Stimulated activated CD4-positive, alpha-beta T cell treated with anti-CD3 and anti-CD28 coated beads, TNF-alpha, amount 100 ng/mL, for 1 hour (primary cell): ENCODE results near the gene DAP.

Source experiments
- DNase-seq, 3 donors: peaks; one replicate each; pipeline ENCODE4 v3.0.0-alpha.2; 2020; ENCODE audit warnings: low read depth in 3 of 3, low spot score in 1 of 3

DAP gene

DNA sequence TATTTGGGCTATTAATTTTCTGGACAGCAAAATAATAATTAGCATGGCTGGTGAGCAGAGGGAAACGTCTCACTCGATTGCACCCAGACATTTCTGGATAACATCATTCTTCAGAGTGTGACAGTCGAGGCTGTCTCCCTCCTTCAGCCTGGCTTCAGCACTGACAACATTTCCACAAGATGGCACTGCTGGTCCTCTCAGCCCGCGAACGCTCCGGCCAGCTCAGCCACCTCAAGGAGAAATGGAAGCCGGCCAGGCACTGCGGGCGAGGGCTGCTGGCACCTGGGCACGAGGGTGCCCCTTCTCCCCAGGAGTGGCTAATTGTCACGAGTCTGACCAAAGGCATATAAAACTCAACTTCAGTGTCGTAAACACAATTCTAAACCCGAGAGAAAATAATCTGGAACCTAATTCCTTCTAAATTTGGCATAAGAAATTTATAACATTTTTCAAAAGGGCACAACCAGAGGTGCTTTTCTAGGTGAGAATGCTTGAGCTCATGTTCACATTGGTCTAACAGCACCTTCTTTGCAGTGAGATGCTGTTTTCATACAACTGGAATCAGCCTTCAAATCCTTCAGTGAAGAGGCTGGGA lies 65.9 kb downstream of the DAP start:
- DNase-seq = no peak

GRCh38 chr5:10691826-10692785 lies 68.9 kb downstream of the DAP start:
- no peak for DNase-seq

DNA sequence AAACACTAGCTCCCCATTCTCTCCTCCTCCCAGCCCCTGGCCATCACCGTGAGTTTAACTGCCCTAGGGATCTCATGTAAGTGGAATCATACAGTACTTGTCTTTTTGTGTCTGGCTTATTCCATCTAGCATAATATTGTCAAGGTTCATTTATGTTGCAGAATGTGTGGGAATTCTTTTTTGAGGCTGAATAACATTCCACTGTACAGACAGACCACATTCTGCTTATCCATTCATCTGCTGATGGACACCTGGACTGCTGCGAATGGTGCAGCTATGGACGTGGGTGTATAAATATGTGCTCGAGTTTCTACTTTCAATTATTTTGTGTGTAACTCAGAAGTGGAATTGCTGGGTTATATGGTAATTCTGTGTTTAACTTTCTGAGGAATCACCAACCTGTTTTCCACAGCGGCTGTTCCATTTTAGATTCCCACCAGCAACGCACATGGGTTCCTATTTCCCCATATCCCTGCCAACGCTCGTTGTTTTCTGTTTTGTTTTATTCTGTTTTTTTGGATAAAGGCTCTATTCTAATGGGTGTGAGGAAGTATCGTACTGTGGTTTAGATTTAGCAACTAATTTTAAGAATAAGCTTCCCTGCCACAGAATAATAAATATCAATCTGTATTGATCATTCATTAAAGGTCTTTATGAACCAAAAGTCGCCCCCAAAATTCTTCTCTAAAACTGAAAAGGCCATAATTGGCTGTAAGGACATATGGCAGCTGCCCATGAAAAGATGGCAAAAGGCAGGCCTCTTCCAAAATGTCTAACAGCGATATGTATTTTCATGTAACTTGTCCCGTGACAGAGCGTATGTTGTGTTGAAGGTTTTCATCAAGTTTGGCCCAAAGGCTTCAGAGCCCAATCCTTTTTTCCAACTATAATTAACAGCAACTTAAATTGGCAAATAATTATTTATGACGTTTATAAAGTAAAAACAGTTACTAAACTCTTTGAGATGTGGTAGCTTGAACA lies 70.3 kb downstream of the DAP start:
- DNase-seq = no peak

DNA sequence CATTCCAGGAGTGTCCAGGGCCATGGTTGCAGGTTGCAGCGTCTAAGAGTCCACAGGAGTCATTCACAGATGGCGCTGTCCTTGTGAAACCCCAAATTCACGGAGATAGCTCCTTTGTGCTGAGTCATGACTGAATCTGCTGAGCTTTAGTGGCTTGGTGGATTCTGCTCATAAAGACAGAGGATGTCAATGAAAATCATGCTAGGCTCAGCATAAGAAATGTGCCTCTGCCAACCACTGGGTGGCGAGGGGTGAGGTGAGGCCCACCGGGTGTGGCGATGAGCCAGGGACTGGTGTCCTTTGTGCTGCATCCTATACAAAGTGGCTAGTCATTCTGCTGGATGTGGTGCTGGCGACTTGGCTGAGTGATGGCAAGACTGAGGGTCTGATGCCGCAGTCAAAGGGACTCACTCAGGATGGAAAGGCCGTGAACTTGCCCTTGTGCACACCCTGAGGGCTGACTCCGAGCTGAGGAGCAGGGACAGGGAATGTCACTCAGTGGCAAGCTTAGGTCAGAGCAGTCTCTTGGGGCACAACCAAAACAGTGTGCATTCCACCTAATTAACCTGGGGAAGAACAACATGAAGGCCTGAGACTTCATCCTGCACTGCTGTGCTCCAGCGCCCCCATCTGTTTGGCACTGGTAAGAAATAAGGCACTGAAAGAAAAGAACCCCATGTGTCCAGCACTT lies 71.5 kb downstream of the DAP start:
- DNase-seq = no peak

DNA sequence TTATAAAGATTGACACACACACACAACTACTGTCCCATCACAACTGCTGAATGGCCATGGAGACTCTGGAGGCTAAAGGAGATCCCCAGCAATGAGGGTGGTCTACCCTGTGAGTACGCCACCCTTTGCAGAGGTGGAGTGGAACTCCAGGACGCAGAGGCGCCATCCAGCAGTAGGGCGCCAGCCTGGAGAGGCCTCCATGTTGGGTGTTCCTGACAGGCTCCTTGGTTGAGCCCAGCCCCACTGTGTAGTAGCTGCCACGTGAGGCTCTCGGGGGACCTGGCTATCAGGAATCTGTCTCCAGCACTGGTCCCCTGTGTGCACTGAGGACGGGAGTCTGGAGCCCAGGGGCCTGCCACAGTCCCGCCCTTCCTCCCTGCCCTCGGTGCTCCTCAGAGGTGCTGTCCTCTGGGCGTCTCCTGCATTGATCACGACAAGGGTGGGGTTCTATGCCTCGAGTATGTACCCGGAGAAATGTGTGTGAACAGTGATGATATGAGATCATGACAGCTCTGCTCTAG lies 72.3 kb downstream of the DAP start:
- no peak for DNase-seq

DNA sequence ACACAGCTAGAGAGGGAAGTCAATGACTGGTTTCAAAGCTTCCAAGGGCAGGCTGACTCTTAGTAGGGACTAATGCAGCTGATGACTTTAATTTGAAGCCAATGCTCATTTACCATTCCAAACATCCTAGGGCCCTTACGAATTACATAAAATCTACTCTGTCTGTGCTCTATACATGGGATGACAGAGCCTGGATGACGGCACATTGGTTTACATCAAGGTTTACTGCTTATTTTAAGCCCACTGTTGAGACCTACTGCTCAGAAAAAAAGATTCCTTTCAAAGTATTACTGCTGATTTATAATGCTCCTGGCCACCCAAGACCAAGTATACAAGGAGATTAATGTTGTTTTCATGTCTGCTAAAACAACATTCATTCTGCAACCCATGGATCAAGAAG lies 74.1 kb downstream of the DAP start:
- DNase-seq = no peak

- no peak for DNase-seq
These were observed 75.9 kb downstream of the DAP start for GRCh38 chr5:10685115-10685521.

DNA sequence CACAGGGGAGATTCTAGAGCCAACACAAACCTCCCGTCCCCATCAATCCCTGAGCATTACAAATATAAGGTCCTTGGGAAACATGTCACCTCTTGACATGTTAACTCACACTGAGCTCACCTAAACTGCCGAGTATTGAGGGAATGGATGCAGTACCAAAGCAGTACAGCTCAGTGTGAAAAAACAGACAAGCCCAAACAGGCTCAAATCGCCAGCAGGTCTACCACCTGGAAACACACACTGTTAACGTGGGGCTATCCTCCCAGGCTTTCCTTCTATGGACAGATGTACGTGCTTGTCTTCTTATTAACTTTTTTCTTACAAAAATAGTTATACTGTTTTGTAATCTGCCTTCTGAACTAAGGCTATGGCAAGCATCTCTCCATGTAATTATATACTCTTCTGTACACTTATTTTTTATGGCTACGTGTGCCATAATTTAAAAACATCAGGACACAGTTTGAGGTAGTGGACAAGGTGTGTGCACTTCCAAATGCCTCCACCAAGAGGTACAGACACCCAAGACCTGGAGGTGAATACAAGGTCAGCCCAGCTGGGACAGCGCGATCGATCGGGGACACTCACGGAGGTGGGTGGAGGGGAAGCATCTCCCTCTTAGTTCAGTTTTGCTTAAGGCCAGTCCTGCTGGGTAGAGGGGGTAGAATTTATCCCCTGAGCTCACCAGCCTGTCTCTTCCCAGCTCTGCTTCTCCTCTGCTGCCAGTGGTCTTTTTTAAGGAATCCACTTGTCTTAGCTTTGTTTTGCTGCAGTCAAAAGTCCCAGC lies 76.5 kb downstream of the DAP start:
- no peak for DNase-seq

GRCh38 chr5:10682801-10683525 lies 78.1 kb downstream of the DAP start:
- DNase-seq = no peak

GRCh38 chr5:10681731-10682679 lies 79.0 kb downstream of the DAP start:
- DNase-seq = no peak

- no peak for DNase-seq
These were observed 80.1 kb downstream of the DAP start for GRCh38 chr5:10680876-10681481.

GRCh38 chr5:10679336-10679988 lies 81.6 kb downstream of the DAP start:
- DNase-seq = no peak

- DNase-seq = no peak
These were observed 82.8 kb downstream of the DAP start for GRCh38 chr5:10678244-10678643.

DNA sequence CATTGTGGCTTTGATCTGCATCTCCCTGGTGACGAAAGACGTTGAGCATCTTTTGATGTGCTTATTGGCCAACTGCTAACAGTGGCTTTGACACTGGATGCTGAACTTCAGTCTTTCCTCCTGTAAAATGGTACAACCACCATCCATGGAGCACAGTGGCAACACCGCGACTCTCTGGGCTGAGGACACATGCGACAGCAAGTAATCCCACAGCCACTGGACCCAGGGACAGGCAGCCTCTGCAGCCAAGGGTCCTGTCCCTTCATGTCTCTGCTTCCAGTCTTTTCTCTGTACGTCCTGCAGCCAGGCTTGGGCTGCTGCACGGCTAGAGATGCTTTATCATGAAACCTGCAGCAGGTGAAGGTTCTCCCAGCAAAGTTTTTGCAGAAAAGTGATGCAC lies 83.5 kb downstream of the DAP start:
- no peak for DNase-seq

DNA sequence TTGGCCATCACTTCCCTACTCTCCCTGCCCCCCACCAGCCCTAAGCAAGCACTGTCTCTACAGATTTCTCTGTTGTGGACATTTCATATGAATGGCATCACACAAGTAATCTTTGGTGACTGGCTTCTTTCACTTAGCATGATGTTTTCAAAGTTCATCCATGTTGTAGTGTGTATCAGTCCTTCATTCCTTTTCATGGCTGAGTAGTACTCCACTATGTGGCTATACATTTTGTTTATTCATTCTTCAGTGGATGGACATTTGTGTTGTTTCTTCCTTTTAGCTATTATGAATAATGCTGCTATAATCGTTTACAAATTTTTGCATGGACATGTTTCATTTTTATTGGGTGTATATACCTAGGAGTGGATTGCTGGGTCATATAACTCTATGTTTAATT lies 84.1 kb downstream of the DAP start:
- DNase-seq = no peak

GRCh38 chr5:10676224-10676623 lies 84.8 kb downstream of the DAP start:
- DNase-seq = no peak

- DNase-seq = no peak
These were observed 85.8 kb downstream of the DAP start for GRCh38 chr5:10675177-10675700.
